NK-92 treated with Interleukin-12 subunit alpha and Interleukin-12 subunit beta, amount 100 ng/mL, for 24 hours (cell line): ENCODE measurements around the gene CCDC144A.
"Not testable (repeated sequence)": the region's sequence is repeated elsewhere in the genome, so short reads cannot be mapped to it uniquely, and the experiment has no call there.

ENCODE experiments used
- DNase-seq: peaks from one replicate; lab custom pipeline; 2025; lab: John Stamatoyannopoulos, UW

CCDC144A gene, protein sequence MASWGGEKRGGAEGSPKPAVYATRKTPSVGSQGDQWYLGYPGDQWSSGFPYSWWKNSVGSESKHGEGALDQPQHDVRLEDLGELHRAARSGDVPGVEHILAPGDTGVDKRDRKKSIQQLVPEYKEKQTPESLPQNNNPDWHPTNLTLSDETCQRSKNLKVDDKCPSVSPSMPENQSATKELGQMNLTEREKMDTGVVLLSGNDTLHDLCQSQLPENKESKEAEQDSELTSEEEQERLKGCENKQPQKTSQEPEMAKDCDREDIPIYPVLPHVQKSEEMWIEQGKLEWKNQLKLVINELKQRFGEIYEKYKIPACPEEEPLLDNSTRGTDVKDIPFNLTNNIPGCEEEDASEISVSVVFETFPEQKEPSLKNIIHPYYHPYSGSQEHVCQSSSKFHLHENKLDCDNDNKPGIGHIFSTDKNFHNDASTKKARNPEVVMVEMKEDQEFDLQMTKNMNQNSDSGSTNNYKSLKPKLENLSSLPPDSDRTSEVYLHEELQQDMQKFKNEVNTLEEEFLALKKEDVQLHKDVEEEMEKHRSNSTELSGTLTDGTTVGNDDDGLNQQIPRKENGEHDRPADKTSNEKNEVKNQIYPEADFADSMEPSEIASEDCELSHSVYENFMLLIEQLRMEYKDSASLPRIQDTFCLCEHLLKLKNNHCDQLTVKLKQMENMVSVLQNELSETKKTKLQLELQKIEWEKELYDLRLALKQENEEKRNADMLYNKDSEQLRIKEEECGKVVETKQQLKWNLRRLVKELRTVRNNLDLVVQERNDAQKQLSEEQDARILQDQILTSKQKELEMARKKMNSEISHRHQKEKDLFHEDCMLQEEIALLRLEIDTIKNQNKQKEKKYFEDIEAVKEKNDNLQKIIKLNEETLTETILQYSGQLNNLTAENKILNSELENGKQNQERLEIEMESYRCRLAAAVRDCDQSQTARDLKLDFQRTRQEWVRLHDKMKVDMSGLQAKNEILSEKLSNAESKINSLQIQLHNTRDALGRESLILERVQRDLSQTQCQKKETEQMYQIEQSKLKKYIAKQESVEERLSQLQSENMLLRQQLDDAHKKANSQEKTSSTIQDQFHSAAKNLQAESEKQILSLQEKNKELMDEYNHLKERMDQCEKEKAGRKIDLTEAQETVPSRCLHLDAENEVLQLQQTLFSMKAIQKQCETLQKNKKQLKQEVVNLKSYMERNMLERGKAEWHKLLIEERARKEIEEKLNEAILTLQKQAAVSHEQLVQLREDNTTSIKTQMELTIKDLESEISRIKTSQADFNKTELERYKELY (N-terminal part only)

DNA sequence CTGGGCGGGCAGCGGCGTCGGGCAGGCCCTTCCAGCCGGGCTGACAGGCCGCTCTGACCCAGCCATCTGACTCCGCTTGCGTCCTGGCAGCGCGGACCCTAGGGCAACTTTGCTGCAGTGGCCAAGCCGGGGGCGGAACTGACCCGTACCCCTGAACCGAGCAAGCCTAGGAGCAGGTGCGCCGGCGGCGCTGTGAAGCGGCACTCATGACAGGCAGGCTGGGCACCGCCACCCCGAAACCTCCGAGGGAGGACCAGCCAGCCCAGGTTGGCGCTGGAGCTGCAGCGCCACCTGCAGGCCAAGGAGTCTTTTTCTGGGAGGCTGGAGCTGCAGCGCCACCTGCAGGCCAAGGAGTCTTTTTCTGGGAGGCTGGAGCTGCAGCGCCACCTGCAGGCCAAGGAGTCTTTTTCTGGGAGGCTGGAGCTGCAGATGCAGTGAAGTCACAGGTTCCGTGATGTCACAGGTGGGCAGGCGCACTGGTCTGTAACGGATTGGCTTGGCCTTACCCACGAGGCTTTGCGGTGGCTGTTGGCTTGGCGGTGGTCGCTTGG lies at the start of gene CCDC144A:
TSS of gene CCDC144A (plus strand) at position 511 of the 551 bp plus-strand sequence. CDS start 160 bp downstream, outside the sequence.
- DNase-seq, result not testable (repeated sequence)

DNA sequence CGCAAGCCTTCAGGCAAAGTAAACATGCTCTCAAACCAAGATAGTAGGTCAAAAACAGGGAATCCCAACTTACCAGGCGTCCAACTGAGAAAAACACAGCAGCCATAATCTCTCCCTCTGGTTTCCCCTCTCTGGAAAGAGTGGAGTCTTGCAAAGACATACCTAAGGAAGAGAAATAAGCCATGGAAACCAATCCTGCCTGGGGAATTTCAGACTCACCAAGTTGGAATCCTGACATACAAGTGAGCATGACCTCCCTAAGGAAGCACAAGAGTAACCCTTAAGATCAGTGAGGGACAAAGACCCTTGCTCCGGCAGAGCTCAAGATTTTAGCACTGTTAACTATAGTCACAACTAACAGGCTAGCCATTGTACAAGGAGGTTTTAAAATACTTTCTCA lies 40.5 kb upstream of the CCDC144A start:
- no peak for DNase-seq

GRCh38 chr17:16652252-16652651 lies 37.8 kb upstream of the CCDC144A start:
- no peak for DNase-seq

GRCh38 chr17:16652847-16653366 lies 37.1 kb upstream of the CCDC144A start:
- no peak for DNase-seq

DNA sequence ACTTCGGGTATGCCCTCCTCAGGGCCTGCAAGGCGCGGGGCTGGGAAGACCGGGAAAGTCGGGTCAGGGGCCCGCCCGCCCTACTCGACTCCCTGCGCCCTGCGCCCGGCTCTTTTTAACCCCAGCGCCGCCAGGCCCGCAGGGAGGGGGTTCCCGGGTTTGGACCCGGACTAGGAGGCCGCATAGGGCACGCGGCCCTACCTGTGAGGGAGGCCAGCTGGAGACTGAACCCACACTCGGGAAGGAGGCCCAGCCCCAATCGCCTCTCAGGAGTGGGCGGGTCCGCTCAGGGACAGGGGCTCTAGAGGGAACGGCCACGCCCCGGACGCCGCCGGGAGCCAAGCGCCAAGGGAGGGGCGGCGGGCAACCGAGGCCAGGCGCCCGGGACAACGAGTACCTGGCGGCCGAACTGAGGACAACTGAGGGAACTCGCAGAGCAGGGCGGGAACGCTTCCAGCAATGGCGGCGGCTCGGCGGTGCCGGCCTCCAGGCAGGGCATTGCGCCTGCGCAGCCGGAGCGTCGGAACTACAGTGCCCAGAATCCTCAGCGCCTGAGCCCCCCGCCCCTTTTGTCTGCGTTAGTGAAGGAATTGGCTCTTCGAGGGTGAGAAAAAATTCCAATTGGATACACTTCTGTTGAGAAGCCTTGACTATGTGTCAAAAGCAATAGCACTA lies 36.5 kb upstream of the CCDC144A start, which contains the start of gene ZNF624:
TSS of gene ZNF624 (minus strand) at position 484 of the 675 bp plus-strand sequence.
- peak; percentile 50 for DNase-seq

GRCh38 chr17:16661217-16661616 lies 28.8 kb upstream of the CCDC144A start:
- DNase-seq, result no peak

DNA sequence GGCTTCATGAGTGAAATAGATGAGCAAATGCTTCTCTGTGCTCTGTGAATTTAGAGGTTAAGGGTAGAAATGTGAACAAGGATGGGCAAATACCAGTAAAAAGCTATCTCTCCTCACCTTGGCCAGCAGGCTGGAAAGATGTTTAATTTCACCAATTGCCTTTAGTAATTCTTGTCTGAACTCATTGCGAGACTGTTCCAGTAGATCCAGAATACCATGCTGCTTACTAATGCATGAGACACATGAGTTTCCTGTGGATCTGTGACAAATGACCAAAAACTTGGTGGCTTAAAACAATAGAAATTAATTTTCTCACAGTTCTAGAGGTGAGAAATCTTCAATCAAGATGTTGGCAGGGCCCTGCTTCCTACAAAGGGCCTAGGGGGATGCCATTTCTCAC lies 27.1 kb upstream of the CCDC144A start:
- DNase-seq, result no peak

DNA sequence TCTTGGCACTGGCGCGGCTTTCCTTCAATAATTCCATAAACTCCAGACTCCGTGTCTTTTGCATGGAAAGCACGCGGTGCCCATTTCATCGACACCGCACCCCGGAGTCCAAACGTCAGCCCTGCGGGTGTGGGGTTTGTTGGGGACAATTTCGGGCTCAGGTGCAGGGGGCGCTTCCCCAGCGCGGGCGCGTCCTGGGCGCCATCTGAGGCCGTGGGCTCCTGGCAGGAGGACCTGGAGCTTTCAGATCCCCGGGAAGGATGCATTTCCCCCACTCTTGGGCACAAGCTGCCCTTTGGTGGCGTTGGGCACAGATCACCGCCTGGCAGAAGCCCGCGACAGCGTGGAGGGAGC lies 23.5 kb upstream of the CCDC144A start:
- not testable (repeated sequence) for DNase-seq

- DNase-seq, result not testable (repeated sequence)
Measured at GRCh38 chr17:16666907-16667636, 23.0 kb upstream of the CCDC144A start.

DNA sequence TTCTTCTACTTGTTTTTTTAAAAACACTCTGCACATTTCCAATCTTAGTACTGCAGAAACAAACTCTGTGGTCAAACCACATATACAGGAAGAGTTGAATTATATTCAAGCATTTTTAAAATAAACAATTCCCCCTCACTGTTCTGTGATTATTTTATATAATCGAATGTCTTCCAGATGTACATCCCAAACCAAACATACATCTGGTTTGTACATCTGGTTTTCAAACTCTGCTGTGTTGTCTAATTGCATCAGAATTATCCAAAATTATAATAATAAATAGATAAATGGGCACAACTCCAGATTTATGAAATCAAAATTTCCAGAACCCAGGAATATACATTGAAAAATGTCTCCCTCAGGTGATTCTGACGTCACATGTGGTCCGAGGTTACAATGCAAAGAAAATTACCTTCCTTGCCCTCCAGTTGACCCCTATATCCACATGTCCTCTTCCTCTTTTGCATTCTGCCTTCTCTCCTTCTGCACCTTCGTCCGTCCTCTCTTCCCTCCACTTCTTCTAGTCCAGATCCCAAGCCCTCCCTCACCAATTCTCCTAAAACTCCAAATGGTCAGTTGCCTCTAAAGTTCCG lies 13.3 kb upstream of the CCDC144A start:
- no peak for DNase-seq

DNA sequence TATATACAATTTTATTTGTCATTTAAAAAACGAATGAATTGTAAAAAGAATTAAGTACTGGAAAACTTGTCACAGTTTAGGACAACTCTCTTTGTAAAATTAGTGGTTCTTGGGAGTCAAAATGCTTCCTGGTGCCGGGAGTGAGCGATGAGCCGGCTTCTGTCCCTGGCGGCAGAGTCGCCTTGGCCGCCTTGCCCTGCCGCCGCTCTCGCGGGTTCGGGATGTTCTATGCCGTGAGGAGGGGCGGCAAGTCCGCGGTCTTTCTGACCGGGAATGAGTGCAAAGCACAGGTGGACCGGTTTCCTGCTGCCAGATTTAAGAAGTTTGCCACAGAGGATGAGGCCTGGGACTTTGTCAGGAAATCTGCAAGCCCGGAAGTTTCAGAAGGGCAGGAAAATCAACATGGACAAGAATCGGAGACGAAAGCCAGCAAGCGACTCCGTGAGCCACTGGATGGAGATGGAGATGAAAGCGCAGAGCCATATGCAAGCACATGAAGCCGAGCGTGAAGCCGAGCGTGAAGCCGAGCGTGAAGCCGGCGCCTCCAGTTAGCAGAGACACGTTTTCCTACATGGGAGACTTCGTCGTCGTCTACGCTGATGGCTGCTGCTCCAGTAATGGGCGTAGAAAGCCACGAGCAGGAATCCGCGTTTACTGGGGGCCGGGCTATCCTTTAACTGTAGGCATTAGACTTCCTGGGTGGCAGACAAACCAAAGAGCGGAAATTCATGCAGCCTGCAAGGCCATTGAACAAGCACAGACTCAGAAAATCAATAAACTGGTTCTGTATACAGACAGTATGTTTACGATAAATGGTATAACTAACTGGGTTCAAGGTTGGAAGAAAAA lies 6.5 kb upstream of the CCDC144A start:
- DNase-seq, result not testable (repeated sequence)

DNA sequence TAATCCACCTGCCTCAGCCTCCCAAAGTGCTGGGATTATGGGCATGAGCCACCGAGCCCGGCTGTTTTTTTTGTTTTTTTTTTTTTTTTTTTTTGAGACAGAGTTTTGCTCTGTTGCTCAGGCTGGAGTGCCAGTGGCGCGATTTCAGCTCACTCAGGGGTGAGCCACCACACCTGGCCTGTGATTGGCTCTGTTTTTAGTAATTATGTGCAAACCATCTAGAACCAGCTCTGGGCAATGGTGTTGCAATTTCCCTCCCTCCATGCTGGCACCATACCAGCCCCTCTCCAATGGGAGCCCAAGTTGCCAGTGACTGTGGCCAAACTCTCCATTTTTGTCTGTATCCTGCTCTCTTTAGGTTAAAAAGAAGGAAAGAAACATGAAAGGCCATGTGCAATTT lies 4.0 kb upstream of the CCDC144A start:
- not testable (repeated sequence) for DNase-seq

- DNase-seq, result not testable (repeated sequence)
Measured at GRCh38 chr17:16687151-16687550, 2.9 kb upstream of the CCDC144A start.

DNA sequence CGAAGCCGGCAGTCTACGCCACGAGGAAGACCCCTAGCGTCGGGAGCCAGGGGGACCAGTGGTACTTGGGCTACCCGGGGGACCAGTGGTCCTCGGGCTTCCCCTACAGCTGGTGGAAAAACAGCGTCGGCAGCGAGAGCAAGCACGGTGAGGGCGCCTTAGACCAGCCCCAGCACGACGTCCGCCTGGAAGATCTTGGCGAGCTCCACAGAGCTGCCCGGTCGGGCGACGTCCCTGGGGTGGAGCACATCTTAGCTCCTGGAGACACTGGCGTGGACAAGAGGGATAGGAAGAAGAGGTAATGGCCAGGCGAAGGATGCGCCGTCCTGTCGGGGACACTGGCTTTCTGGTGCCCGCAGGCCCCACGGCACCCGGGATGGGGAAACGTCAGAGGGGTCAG lies 406 bp downstream of the CCDC144A start:
- DNase-seq, result not testable (repeated sequence)

DNA sequence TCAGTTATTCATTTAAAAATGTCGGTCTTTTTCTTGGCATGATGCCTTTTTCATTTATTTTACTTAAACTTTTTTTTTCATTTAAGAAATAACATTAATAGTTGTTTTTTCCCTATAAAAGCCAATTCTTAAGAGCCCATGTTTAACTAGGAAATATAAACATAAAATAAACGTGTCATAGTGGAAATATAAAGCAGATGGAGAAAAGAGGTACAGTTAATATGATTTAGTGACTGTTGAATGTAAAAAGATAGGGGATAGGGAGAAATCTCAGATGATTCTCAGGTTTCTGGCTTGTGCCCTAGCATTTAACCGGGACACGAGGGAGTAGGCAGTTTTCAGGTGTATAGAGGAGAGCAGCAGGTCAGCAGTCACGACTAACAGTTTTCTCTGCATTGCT lies 7.6 kb downstream of the CCDC144A start:
- DNase-seq, result not testable (repeated sequence)

GRCh38 chr17:16745492-16746203 lies 55.6 kb downstream of the CCDC144A start:
- DNase-seq, result not testable (repeated sequence)

GRCh38 chr17:16746571-16746970 lies 56.5 kb downstream of the CCDC144A start:
- not testable (repeated sequence) for DNase-seq

- not testable (repeated sequence) for DNase-seq
Measured at GRCh38 chr17:16750515-16750914, 60.5 kb downstream of the CCDC144A start.
